Lower leg skin (tissue), 3 donors: ENCODE measurements around the gene DOP1A.

Experiments
- CTCF ChIP-seq, 3 donors: fragments of 450-650 bp; IDR thresholded peaks; one replicate each; pipeline ENCODE4 v1.5.1; 2016; ENCODE audit warnings: antibody characterized with exemption in 3 of 3, mild to moderate bottlenecking in 3 of 3, moderate library complexity in 2 of 3
- POLR2A ChIP-seq, 2 donors: fragments of 450-650 bp; IDR thresholded peaks; one replicate each; pipeline ENCODE4 v1.6.1; 2016 to 2017; ENCODE audit warnings: antibody characterized with exemption in 2 of 2, mild to moderate bottlenecking in 1 of 2, moderate library complexity in 1 of 2

GRCh38 chr6:83073615-83074014 lies 6.1 kb downstream of the DOP1A start:
- TF ChIP-seq POLR2A (IDR thresholded peaks at IDR 0.05) (no peak), CTCF (IDR thresholded peaks at IDR 0.05) (no peak)
